Measurements from ENCODE around the gene BAZ1B. TPM values are rescaled to one million over a fixed set of nuclear protein-coding genes. Genes with fewer than 3 reads are reported as not detected.

The BAZ1B gene
- total and polyA plus RNA-seq, 4 donors = 19.9 to 65.0 (median 32.9) TPM

GRCh38 chr7:73533742-73534141 lies 11.6 kb upstream of the BAZ1B start:
- Histone ChIP-seq H3K4me1 (ENCODE audit: control insufficient read depth in 5 of 5, insufficient read depth in 5 of 5, low read length in 5 of 5) (no peaks in the 10 kb centered on the region), H3K27ac (ENCODE audit: low read depth in 1 of 2, low read length in 1 of 2) (no peak overlapping the region), H3K4me3 (no peak overlapping the region), H3K27me3 (ENCODE audit: control insufficient read depth in 3 of 3, insufficient read depth in 3 of 3, low read length in 2 of 3) (no peaks in the 10 kb centered on the region), H3K9ac (ENCODE audit: insufficient read depth in 1 of 2, low read length in 2 of 2) (no peak overlapping the region), H3K36me3 (ENCODE audit: control insufficient read depth in 4 of 4, insufficient read depth in 4 of 4, low read length in 4 of 4) (peaks cover 12 to 27% (median 15%) of the 10 kb centered on the region in 4 donors), H3K9me3 (ENCODE audit: control insufficient read depth in 4 of 4, insufficient read depth in 3 of 4, low read length in 3 of 4) (no peaks in the 10 kb centered on the region)
- no peak for ATAC-seq (ENCODE audit: insufficient read depth, low FRiP score)
- TF ChIP-seq CTCF (IDR thresholded peaks at IDR 0.05; ENCODE audit: control extremely low read depth, extremely low read depth) = no peak
- WGBS, 2 donors = 87 to 88% methylated on average over 9 of the region's 9 CpGs
- DNase-seq = no peak

GRCh38 chr7:73532224-73532623 lies 10.1 kb upstream of the BAZ1B start:
- H3K9ac ChIP-seq (ENCODE audit: insufficient read depth in 1 of 2, low read length in 2 of 2) = no peak overlapping the region
- H3K9me3 ChIP-seq (ENCODE audit: control insufficient read depth in 4 of 4, insufficient read depth in 3 of 4, low read length in 3 of 4) = no peaks in the 10 kb centered on the region
- H3K27me3 ChIP-seq (ENCODE audit: control insufficient read depth in 3 of 3, insufficient read depth in 3 of 3, low read length in 2 of 3) = no peaks in the 10 kb centered on the region
- DNase-seq (no peak), ATAC-seq (ENCODE audit: insufficient read depth, low FRiP score) (no peak)
- no peaks in the 10 kb centered on the region for H3K4me1 ChIP-seq (ENCODE audit: control insufficient read depth in 5 of 5, insufficient read depth in 5 of 5, low read length in 5 of 5)
- no peak overlapping the region for H3K4me3 ChIP-seq
- peaks cover 6 to 15% (median 7%) of the 10 kb centered on the region in 4 donors for H3K36me3 ChIP-seq (ENCODE audit: control insufficient read depth in 4 of 4, insufficient read depth in 4 of 4, low read length in 4 of 4)
- no peak for TF ChIP-seq CTCF (IDR thresholded peaks at IDR 0.05; ENCODE audit: control extremely low read depth, extremely low read depth)
- 97 to 98% methylated on average over 6 of the region's 6 CpGs for WGBS, 2 donors
- no peak overlapping the region for H3K27ac ChIP-seq (ENCODE audit: low read depth in 1 of 2, low read length in 1 of 2)

GRCh38 chr7:73530800-73531199 lies 8.7 kb upstream of the BAZ1B start:
- 94 to 96% methylated on average over 3 of the region's 3 CpGs for WGBS, 2 donors

More at GRCh38 chr7:73530800-73531199, 8.7 kb upstream of the BAZ1B start:
- Histone ChIP-seq H3K9ac (ENCODE audit: insufficient read depth in 1 of 2, low read length in 2 of 2) (no peak overlapping the region), H3K27ac (ENCODE audit: low read depth in 1 of 2, low read length in 1 of 2) (no peak overlapping the region), H3K27me3 (ENCODE audit: control insufficient read depth in 3 of 3, insufficient read depth in 3 of 3, low read length in 2 of 3) (no peaks in the 10 kb centered on the region), H3K4me3 (no peak overlapping the region), H3K4me1 (ENCODE audit: control insufficient read depth in 5 of 5, insufficient read depth in 5 of 5, low read length in 5 of 5) (no peaks in the 10 kb centered on the region), H3K36me3 (ENCODE audit: control insufficient read depth in 4 of 4, insufficient read depth in 4 of 4, low read length in 4 of 4) (peaks cover 0 to 4% (median 2%) of the 10 kb centered on the region in 4 donors), H3K9me3 (ENCODE audit: control insufficient read depth in 4 of 4, insufficient read depth in 3 of 4, low read length in 3 of 4) (no peaks in the 10 kb centered on the region)
- TF ChIP-seq CTCF (IDR thresholded peaks at IDR 0.05; ENCODE audit: control extremely low read depth, extremely low read depth) = no peak
- ATAC-seq (ENCODE audit: insufficient read depth, low FRiP score) = no peak
- DNase-seq = no peak
